WTC11 (cell line): ENCODE data around the gene AK2. TPM values are rescaled to one million over a fixed set of nuclear protein-coding genes. Genes with fewer than 3 reads are reported as not detected.
A peak's percentile ranks its signal among the peaks of the same experiment; 100 is the strongest.

Experiments used
- ATAC-seq: fragments of 200-7000 bp; cut with Tn5 transposase; 2 replicates; pipeline ENCODE4 v1.10.0; 2021; ENCODE audit warnings: mild to moderate bottlenecking, moderate library complexity
- CTCF ChIA-PET: fragments of 300-600 bp; sonication (Branson Sonifier 250); formaldehyde crosslinking; loops from one replicate; lab custom pipeline; 2021; ENCODE audit warnings: antibody characterized with exemption; lab: Charles Lee
- POLR2A ChIA-PET: fragments of 350-600 bp; sonication (Branson Sonifier 250); formaldehyde crosslinking; loops from one replicate; lab custom pipeline; 2021; ENCODE audit warnings: antibody characterized with exemption; lab: Charles Lee
- DNase-seq: peaks from one replicate; pipeline ENCODE4 v3.0.0; 2021; ENCODE audit warnings: low spot score
- H3K27ac Mint-ChIP-seq: 2 replicates; pipeline ENCODE4 v1.8.0; 2021; ENCODE audit warnings: mixed read lengths
- H3K27me3 Mint-ChIP-seq: 2 replicates; pipeline ENCODE4 v1.8.0; 2021; ENCODE audit warnings: low read depth, mild to moderate bottlenecking, moderate library complexity, mixed read lengths
- H3K36me3 Mint-ChIP-seq: 2 replicates; pipeline ENCODE4 v1.8.0; 2021; ENCODE audit warnings: mixed read lengths
- H3K4me1 Mint-ChIP-seq: 2 replicates; pipeline ENCODE4 v1.8.0; 2022; ENCODE audit warnings: mixed read lengths
- H3K4me3 Mint-ChIP-seq: 2 replicates; pipeline ENCODE4 v1.8.0; 2021; ENCODE audit warnings: mild to moderate bottlenecking, moderate library complexity, mixed read lengths
- H3K9me3 Mint-ChIP-seq: 2 replicates; pipeline ENCODE4 v1.8.0; 2021; ENCODE audit warnings: mixed read lengths
- ATF1 ChIP-seq: sonication (generic); formaldehyde crosslinking; IDR thresholded peaks from 2 replicates; pipeline ENCODE4 v1.8.1; 2023; ENCODE audit warnings: mild to moderate bottlenecking, moderate library complexity, missing genetic modification reagents
- ATF3 ChIP-seq: sonication (generic); formaldehyde crosslinking; conservative IDR thresholded peaks from 2 replicates; pipeline ENCODE4 v1.8.1; 2022; ENCODE audit warnings: mild to moderate bottlenecking, missing genetic modification reagents
- E2F4 ChIP-seq: sonication (generic); formaldehyde crosslinking; IDR thresholded peaks from 2 replicates; pipeline ENCODE4 v1.8.1; 2022; ENCODE audit warnings: low read depth, mild to moderate bottlenecking, moderate library complexity, missing genetic modification reagents, borderline replicate concordance
- E2F5 ChIP-seq: sonication (generic); formaldehyde crosslinking; IDR thresholded peaks from 2 replicates; pipeline ENCODE4 v1.8.1; 2022; ENCODE audit warnings: mild to moderate bottlenecking, moderate library complexity, missing genetic modification reagents
- ETV6 ChIP-seq: sonication (generic); formaldehyde crosslinking; IDR thresholded peaks from 2 replicates; pipeline ENCODE4 v1.8.1; 2022; ENCODE audit warnings: mild to moderate bottlenecking, missing genetic modification reagents
- NFYB ChIP-seq: sonication (generic); formaldehyde crosslinking; conservative IDR thresholded peaks from 2 replicates; pipeline ENCODE4 v1.8.0; 2022; ENCODE audit warnings: low read depth, missing genetic modification reagents
- NR2C2 ChIP-seq: sonication (generic); formaldehyde crosslinking; IDR thresholded peaks from 2 replicates; pipeline ENCODE4 v1.8.0; 2022; ENCODE audit warnings: mild to moderate bottlenecking, missing genetic modification reagents
- PRDM15 ChIP-seq: sonication (generic); formaldehyde crosslinking; IDR thresholded peaks from 2 replicates; pipeline ENCODE4 v1.8.0; 2022; ENCODE audit warnings: missing genetic modification reagents
- SMAD4 ChIP-seq: sonication (generic); formaldehyde crosslinking; IDR thresholded peaks from 2 replicates; pipeline ENCODE4 v1.8.0; 2022; ENCODE audit warnings: mild to moderate bottlenecking, missing genetic modification reagents
- TP53 ChIP-seq: sonication (generic); formaldehyde crosslinking; IDR thresholded peaks from 2 replicates; pipeline ENCODE4 v1.8.1; 2023; ENCODE audit warnings: mild to moderate bottlenecking, missing genetic modification reagents
- USF1 ChIP-seq: sonication (generic); formaldehyde crosslinking; IDR thresholded peaks from 2 replicates; pipeline ENCODE4 v1.8.0; 2022; ENCODE audit warnings: mild to moderate bottlenecking, missing genetic modification reagents
- ZNF396 ChIP-seq: fragments of 250-450 bp; sonication (Bioruptor Pico); IDR thresholded peaks from 2 replicates; pipeline ENCODE4 v1.8.0; 2021; ENCODE audit warnings: mild to moderate bottlenecking, moderate library complexity, borderline replicate concordance
- total RNA-seq: library from RNA; stranded (reverse); gene quantifications from 3 replicates; pipeline ENCODE4 v1.2.3, GENCODE V29; 2021

The AK2 gene
- total RNA-seq, 1 experiment from 2014 or later, result 124 TPM

- no peak for TF ChIP-seq TP53 (CRISPR knock-in tag)
- DNase-seq (no peak), ATAC-seq (no peak)
- Mint-ChIP-seq H3K4me1 (peaks cover 12% of the 10 kb centered on the region), H3K36me3 (no peaks in the 10 kb centered on the region), H3K27ac (no peak overlapping the region), H3K4me3 (no peak overlapping the region), H3K27me3 (peaks cover 14% of the 10 kb centered on the region), H3K9me3 (peaks cover 9% of the 10 kb centered on the region; the same call in 1 of the 2 replicates)
- POLR2A ChIA-PET, result no interaction called here
- CTCF ChIA-PET, result interaction anchor here (0.6 kb wide), 1 partner anchor 13 kb away, joined by 3 read pairs; no protein-coding TSS in a partner anchor
These were observed 6.1 kb upstream of the AK2 start for GRCh38 chr1:33042831-33043230.

GRCh38 chr1:33041026-33041425 lies 4.3 kb upstream of the AK2 start:
- Mint-ChIP-seq H3K4me3 (no peak overlapping the region), H3K9me3 (peaks cover 5% of the 10 kb centered on the region), H3K27me3 (peaks cover 23% of the 10 kb centered on the region), H3K36me3 (peaks cover 4% of the 10 kb centered on the region), H3K4me1 (peaks cover 14% of the 10 kb centered on the region), H3K27ac (no peak overlapping the region)
- ChIA-PET CTCF (interaction anchor here (0.7 kb wide), 1 partner anchor 49 kb away, joined by 3 read pairs; no protein-coding TSS in a partner anchor), POLR2A (interaction anchor here (2.1 kb wide), 1 partner anchor 76 kb away, joined by 4 read pairs; no protein-coding TSS in a partner anchor)
- no peak for DNase-seq
- TF ChIP-seq SMAD4 (CRISPR knock-in tag) (no peak), ETV6 (CRISPR knock-in tag) (no peak), ZNF396 (no peak)
- ATAC-seq, result no peak

GRCh38 chr1:33039840-33040239 lies 3.2 kb upstream of the AK2 start:
- peaks cover 13% of the 10 kb centered on the region for H3K4me1 Mint-ChIP-seq
- CTCF ChIA-PET, result no interaction called here
- ATAC-seq, result no peak
- no peak overlapping the region for H3K27ac Mint-ChIP-seq
- POLR2A ChIA-PET, result interaction anchor here (2.1 kb wide), 1 partner anchor 75 kb away, joined by 4 read pairs; no protein-coding TSS in a partner anchor
- no peak for DNase-seq
- no peak for TF ChIP-seq E2F4 (CRISPR knock-in tag)
- peaks cover 4% of the 10 kb centered on the region for H3K36me3 Mint-ChIP-seq
- peaks cover 5% of the 10 kb centered on the region for H3K9me3 Mint-ChIP-seq
- H3K27me3 Mint-ChIP-seq, result peaks cover 23% of the 10 kb centered on the region
- H3K4me3 Mint-ChIP-seq, result no peak overlapping the region

GRCh38 chr1:33036051-33036525 lies 595 bp downstream of the AK2 start:
- DNase-seq, result no peak
- ChIA-PET POLR2A (no interaction called here), CTCF (no interaction called here)
- Mint-ChIP-seq H3K4me1 (peaks cover 19% of the 10 kb centered on the region), H3K27me3 (peaks cover 20% of the 10 kb centered on the region), H3K36me3 (peaks cover 13% of the 10 kb centered on the region), H3K27ac (peak overlapping the region; percentile 1; the same call in 1 of the 2 replicates), H3K9me3 (peaks cover 5% of the 10 kb centered on the region), H3K4me3 (peak overlapping the region; percentile 96)
- TF ChIP-seq USF1 (CRISPR knock-in tag), result 0 out of 2 replicates have a peak, but pooled peaks have one; percentile 28
- no peak for TF ChIP-seq NR2C2
- peak; percentile 9 for ATAC-seq

GRCh38 chr1:33032126-33032869 lies 4.4 kb downstream of the AK2 start:
- Mint-ChIP-seq H3K4me1 (peaks cover 35% of the 10 kb centered on the region), H3K36me3 (peaks cover 12% of the 10 kb centered on the region), H3K27me3 (peaks cover 5% of the 10 kb centered on the region), H3K9me3 (peaks cover 4% of the 10 kb centered on the region), H3K27ac (no peak overlapping the region), H3K4me3 (no peak overlapping the region)
- TF ChIP-seq PRDM15 (CRISPR knock-in tag) (no peak), NFYB (CRISPR knock-in tag) (no peak), ATF3 (CRISPR knock-in tag) (no peak), E2F5 (no peak), ATF1 (no peak)
- ChIA-PET POLR2A (no interaction called here), CTCF (interaction anchor here (0.6 kb wide), 1 partner anchor 156 kb away, joined by 4 read pairs; no protein-coding TSS in a partner anchor)
- ATAC-seq, result no peak
- no peak for DNase-seq
